ENCODE data around the gene TEK.
"Not testable (repeated sequence)": the region's sequence is repeated elsewhere in the genome, so short reads cannot be mapped to it uniquely, and the experiment has no call there.

The TEK gene

GRCh38 chr9:27108981-27109541 is at the start of gene TEK:
TEK (plus strand) TSS chr9:27109225; CDS start chr9:27109591, 366 bp downstream.
- no peak for DNase-seq

DNA sequence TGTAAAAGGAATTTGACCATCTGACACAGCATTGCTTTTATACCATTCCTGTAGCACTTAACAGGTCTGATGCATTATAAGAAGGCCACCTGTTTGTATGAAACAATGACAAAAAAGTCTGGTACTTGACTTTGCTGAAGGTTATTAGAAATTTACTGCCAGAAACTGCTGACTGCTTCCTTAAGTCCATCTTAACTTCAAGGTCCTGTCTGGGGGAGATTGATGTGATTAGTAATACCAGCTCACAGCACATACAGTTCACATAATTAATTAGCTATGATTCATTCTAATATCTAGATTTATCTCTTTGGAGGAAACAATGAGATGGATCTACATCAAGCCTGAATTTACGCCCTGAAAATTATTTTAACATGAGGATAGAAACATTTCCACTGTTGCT is 49.6 kb upstream of the TEK start:
- DNase-seq = no peak

- no peak for DNase-seq
These were observed 49.1 kb upstream of the TEK start for GRCh38 chr9:27059907-27060306.

DNA sequence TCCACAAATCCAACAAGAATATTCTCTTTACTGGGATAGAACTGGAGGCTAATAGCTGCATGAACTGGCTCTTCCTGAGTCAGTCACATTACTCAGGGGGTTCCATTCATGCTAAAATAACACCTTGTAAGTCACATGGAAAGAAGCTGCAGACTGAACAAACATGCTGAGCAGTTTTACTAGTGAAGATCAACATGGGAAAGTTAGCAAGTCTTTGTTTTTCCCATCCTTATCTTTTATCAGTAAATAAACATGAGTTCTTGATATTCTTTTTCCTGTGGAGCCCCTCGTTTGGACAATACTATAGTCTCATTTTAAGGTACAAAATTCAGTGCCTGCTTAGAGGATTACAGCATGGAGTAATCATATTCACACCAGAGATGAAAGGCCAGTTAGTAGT is 43.7 kb upstream of the TEK start:
- DNase-seq = no peak

DNA sequence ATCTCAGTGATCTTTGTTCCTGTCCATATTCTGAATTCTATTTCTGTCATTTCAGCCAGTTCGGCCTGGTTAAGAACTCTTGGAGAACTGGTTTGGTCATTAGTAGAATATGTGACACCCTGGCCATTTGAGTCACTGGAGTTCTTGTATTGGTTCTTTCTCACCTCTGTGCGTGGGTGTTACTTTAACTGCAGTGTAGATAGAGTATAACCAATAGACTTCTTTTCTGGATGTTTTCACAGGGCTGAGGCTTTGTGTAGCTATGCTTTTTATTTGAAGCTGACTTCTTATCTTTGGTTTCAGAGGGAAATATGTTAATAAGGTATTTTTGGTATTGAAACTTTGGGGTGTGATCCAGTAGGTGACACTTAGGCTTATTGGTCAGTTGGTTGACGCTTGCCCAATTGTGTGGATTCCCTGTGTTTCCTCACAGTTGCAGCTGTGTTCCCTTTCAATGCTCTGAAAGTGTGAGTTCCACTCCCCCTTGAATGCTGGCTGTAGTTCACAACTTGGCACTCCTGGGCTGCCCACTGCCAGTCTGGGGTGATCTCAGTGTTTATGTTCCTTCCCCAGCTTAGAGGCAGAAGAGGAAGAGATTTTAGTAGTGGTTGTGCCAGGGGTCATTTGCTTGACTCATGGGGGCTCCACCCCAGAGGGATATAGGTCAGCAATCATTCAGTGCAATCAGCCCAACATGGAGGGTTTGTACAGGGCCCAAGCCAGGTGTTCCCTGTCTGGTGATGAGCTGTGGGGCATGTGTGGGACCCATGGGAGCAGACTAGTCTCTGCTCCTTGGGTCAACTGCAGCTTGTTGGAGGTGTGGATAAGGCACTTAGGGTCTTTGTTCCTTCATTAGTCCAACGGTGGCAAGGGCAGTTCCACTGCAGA is 34.9 kb upstream of the TEK start:
- no peak for DNase-seq

GRCh38 chr9:27078685-27079084 is 30.3 kb upstream of the TEK start:
- DNase-seq = no peak

- no peak for DNase-seq
These were observed 23.6 kb upstream of the TEK start for GRCh38 chr9:27085456-27085855.

- DNase-seq = no peak
These were observed 22.0 kb upstream of the TEK start for GRCh38 chr9:27086818-27087680.

- DNase-seq = no peak
These were observed 20.0 kb upstream of the TEK start for GRCh38 chr9:27088981-27089380.

DNA sequence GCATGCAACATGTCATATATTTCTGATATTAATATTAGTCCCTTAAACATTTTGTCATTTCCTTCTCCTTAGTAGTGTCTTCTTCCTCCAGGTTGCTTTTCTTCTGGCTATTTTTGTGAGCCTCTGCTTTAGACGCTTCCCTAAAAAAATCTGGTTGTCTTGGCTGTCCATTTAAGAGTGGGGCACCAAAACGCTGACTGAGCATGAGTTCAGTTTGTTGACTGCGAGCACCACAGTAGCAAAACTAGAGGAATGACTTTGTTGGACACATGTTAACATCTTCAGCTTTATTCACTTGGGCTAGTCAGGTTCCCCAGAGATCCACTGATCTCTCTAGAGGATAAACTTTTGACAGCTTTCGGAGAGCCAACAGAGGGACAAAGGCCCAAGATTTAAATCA is 19.3 kb upstream of the TEK start:
- no peak for DNase-seq

DNA sequence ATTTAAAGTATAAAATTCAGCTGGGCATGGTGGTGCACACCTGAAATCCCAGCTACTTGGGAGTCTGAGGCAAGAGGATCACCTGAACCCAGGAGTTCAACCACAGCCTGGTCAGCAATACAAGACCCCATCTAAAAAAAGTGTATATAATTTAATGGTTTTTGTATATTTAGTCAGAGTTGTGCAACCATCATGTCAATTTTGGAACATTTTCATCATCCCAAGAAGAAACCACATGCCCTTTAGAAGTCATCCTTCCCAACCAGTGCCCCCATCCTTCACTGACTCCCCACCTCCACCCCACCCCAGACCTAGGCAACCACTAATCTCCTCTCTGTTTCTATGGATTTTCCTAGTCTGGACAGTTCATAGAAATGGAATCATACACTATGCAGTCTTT is 18.8 kb upstream of the TEK start:
- DNase-seq = no peak

DNA sequence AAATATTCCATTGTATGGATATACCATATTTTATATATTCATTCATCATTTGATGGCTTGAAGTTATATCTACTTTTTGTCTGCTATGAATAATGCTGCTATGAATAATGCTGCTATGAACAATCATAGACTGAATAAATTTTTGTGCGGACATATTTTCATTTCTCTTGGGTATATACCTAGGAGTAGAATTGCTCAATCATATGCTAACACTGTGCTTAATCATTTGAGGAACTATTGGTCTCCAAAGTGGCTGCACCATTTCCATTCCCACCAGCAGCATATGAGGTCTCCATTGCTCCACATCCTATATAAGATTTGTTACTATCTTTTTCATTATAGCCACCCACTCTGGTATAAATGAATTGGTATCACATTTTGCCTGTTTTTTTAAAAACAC is 18.3 kb upstream of the TEK start:
- no peak for DNase-seq

DNA sequence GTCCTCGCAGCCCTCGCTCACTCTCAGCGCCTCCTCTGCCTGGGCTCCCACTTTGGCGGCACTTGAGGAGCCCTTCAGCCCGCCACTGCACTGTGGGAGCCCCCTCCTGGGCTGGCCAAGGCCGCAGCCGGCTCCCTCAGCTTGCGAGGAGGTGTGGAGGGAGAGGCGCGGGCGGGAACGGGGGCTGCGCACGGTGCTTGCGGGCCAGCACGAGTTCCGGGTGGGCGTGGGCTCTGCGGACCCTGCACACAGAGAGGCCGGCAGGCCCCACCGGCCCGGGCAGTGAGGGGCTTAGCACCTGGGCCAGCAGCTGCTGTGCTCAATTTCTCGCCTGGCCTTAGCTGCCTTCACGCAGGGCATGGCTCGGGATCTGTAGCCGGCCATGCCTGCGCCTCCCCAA is 16.5 kb upstream of the TEK start:
- not testable (repeated sequence) for DNase-seq

- DNase-seq = not testable (repeated sequence)
These were observed 15.5 kb upstream of the TEK start for GRCh38 chr9:27093384-27094067.

DNA sequence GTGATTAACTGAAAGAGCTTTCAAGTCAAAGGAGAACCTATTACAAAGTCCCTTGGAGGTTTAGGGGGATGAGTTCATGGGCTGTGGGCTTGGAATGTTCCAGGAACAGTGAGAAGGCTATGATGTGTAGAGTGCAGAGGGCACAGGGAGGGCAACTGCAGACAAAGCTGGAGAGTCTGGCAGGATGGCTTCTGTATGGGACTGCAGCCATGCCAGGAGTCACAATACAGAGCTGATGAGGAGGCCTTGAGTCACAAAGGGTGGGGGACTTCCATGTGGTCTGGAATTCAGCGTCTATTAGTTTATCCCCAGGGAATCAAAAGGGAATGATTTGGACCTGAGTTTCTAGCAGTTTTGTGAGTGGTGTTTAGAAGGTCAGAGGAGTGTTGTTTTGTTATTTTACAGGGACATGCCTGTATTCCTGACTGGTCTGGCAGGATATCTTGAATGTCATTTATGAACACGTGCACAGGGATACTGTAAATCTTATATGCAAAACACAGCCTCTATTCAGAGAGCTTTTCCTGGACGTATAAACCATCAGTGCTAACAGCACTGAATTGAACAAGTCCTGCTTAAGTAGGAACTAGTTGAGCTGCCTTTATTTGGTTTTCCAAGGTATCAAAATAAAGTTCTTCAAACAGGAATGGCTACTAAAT is 14.3 kb upstream of the TEK start:
- no peak for DNase-seq

- no peak for DNase-seq
These were observed 1.8 kb upstream of the TEK start for GRCh38 chr9:27107241-27107640.

GRCh38 chr9:27109621-27110020 is 596 bp downstream of the TEK start:
- no peak for DNase-seq

DNA sequence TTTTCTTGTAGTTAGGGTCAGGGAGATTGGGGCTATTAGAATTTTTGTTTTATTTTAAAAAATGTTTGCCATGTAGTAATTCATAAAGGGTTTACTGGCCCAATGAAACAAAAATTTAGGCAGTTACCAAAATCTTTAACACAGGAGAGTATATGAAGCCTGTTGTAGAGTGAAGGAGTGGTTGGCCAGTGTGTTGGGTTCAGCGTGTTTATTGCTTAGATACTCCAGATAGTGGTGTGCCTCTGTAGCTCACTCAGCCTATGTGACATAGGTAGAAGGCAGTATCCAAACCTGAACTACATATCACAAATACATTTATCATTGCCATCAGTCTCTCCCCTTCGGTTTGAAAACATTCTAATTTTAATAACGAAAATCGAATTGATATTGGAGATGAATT is 1.2 kb downstream of the TEK start:
- no peak for DNase-seq

DNA sequence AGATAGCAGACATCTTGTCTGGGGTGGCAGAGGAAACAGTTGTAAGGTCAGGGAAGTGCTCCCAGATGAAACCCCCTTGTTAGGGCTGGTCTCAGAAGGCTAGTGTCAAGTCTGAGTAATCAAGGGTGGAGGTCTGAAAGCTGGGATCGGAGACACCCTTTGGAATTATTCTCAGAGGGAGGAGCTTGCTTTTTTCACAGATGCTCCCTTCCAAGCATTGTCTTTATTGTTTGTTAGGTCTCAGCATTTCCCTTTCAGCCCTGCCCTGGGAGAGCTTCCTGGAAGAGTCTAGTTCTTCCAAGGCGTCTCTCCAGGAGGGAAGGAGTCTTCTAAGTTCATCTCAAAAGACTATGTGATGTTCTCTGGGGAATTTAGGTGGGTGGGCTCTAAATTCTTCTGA is 3.2 kb downstream of the TEK start:
- no peak for DNase-seq

DNA sequence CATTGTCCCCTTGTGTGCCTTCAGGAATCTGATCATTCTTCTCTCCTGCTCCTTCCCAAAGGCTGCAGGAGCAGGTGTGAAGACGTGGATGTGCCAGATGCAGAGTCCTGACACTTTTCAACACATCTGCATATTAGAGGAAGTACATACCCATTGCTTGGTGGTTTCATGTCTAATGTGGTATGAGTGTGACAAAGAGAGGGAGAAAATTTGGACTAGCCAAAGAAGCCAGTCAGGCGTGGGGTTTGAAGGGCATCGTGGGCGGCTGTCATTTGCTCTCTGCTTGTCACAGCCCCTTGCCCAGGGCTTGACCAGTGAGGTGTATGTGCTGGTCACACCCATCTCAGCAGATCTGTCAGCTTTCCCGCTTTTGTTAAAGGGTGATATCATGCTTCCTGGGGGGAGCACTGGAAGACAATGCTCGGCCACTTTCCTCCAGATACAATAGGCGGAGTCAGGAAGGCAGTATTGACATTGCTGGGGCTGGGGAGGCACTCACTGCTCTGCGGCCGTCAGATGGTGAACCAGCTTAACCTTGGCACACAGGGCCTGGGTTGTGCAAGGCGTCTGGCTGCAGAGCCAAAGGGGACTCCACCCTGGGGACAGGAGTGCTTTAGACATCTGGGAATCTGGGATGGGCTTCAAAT is 8.6 kb downstream of the TEK start:
- DNase-seq = no peak

- no peak for DNase-seq
These were observed 9.9 kb downstream of the TEK start for GRCh38 chr9:27118916-27119315.

GRCh38 chr9:27124151-27124550 is 15.1 kb downstream of the TEK start:
- no peak for DNase-seq

Measured in DMS 273 treated with DMSO at 0.1 percent for 48 hours (cell line).